ENCODE results near the gene PTPRE. TPM values are rescaled to one million over a fixed set of nuclear protein-coding genes. Genes with fewer than 3 reads are reported as not detected.
"Not testable (repeated sequence)": the region's sequence is repeated elsewhere in the genome, so short reads cannot be mapped to it uniquely, and the experiment has no call there.

Gene PTPRE
- total RNA-seq, 1 experiment from 2014 or later = 11.6 TPM

DNA sequence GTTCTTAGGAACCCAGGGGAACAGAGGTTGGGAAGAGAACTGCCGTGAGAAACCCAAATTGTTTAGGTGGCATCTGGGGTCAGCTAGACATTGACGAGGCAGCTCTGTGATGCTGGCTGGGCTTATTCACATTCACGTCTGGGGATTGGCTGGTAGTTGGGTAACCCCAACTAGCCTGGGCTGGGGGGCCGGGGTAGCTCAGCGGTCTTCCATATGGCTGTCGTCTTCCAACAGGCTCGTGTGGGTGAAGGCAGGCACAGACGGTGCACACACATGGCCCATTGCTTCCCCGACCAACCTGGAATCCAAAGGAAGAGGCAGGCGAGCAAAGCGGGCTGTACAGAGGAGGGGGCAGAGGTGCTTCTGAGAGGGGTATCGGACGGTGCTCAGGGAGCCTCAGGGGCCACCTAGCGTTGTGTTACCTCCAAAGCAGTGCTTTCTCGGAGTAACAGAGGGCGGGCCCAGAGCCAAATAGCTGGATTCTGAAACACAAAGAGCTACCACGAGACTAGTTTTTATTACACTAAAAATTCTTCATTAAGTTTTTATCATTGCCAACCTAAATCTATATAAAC lies 184.8 kb downstream of the PTPRE start:
- ChIA-PET CTCF (no interaction called here), POLR2A (ENCODE audit: low non-redundant PET) (no interaction called here)
- Histone ChIP-seq H3K4me3 (ENCODE audit: low read depth, low read length, poor library complexity, severe bottlenecking) (no peak overlapping the region), H3K27ac (ENCODE audit: low read depth, low read length, poor library complexity, severe bottlenecking) (no peak overlapping the region), H3K4me1 (ENCODE audit: insufficient read depth, low read length, poor library complexity, severe bottlenecking) (peaks cover 2% of the 10 kb centered on the region), H3K27me3 (replicated peaks; ENCODE audit: insufficient read depth, low read depth, low read length, poor library complexity) (no peaks in the 10 kb centered on the region), H3K9me3 (ENCODE audit: low read depth, low read length, poor library complexity, severe bottlenecking) (no peaks in the 10 kb centered on the region), H3K36me3 (ENCODE audit: insufficient read depth, low read length, poor library complexity, severe bottlenecking) (peaks cover 7% of the 10 kb centered on the region)
- no peak for TF ChIP-seq EZH2 (IDR thresholded peaks at IDR 0.05; ENCODE audit: borderline replicate concordance, low read depth, low read length, poor library complexity, severe bottlenecking)
- TF ChIP-seq, protein P1, sequence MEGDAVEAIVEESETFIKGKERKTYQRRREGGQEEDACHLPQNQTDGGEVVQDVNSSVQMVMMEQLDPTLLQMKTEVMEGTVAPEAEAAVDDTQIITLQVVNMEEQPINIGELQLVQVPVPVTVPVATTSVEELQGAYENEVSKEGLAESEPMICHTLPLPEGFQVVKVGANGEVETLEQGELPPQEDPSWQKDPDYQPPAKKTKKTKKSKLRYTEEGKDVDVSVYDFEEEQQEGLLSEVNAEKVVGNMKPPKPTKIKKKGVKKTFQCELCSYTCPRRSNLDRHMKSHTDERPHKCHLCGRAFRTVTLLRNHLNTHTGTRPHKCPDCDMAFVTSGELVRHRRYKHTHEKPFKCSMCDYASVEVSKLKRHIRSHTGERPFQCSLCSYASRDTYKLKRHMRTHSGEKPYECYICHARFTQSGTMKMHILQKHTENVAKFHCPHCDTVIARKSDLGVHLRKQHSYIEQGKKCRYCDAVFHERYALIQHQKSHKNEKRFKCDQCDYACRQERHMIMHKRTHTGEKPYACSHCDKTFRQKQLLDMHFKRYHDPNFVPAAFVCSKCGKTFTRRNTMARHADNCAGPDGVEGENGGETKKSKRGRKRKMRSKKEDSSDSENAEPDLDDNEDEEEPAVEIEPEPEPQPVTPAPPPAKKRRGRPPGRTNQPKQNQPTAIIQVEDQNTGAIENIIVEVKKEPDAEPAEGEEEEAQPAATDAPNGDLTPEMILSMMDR (conservative IDR thresholded peaks at IDR 0.05; ENCODE audit: low read depth, low read length) = no peak
- intact Hi-C loops (cut with micrococcal nuclease; ENCODE audit: unreplicated experiment) = no loop called here
- BruUV-seq (replicated peaks) = no TSS peak
- DNase-seq (ENCODE audit: low spot score) = no peak

DNA sequence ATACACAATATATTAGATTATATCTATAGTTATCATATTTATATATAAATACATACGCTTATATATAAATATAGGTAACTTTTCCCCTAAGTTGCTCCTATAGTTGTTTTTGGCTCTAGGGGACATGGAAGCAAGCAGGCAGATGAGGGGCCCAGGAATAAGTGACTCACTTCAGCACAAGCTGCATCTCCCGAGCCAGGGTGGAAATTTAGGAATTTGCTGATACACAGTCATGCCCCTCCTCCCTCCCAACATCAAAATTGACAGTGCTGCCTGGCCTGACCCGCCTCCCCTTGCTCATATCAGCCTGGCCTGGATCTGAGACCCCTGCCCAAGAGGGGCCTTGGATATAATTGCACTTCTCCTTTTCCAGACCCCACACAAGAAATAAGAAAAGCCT lies 185.6 kb downstream of the PTPRE start:
- DNase-seq (ENCODE audit: low spot score) = no peak
- CTCF ChIA-PET = no interaction called here

DNA sequence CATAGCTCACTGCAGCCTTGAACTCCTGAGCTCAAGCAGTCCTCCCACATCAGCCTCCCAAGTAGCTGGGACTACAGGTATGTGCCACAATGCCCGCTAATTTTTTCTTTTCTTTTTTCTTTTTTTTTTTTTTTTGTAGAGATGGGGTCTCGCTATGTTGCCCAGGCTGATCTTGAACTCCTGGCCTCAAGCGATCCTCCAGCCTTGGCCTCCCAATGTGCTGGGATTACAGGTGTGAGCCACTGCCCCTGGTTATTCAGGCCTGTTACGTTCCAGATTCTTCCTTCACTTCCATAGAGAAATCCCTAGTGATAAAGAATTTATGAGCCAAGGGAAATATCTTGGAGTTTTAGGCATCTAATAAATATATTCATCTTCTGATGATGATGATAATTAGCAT lies 187.7 kb downstream of the PTPRE start:
- H3K4me3 ChIP-seq (ENCODE audit: low read depth, low read length, poor library complexity, severe bottlenecking); H3K27me3 ChIP-seq (replicated peaks; ENCODE audit: insufficient read depth, low read depth, low read length, poor library complexity); DNase-seq (ENCODE audit: low spot score); CTCF ChIA-PET; POLR2A ChIA-PET (ENCODE audit: low non-redundant PET); H3K4me1 ChIP-seq (ENCODE audit: insufficient read depth, low read length, poor library complexity, severe bottlenecking); H3K27ac ChIP-seq (ENCODE audit: low read depth, low read length, poor library complexity, severe bottlenecking); H3K9me3 ChIP-seq (ENCODE audit: low read depth, low read length, poor library complexity, severe bottlenecking); intact Hi-C loops (cut with micrococcal nuclease; ENCODE audit: unreplicated experiment); BruUV-seq (replicated peaks): not testable (repeated sequence)
- H3K36me3 ChIP-seq (ENCODE audit: insufficient read depth, low read length, poor library complexity, severe bottlenecking) = peaks cover 35% of the 10 kb centered on the region

More for the DNA sequence above, 185.6 kb downstream of the PTPRE start:
- peaks cover 14% of the 10 kb centered on the region for H3K36me3 ChIP-seq (ENCODE audit: insufficient read depth, low read length, poor library complexity, severe bottlenecking)
- H3K27me3 ChIP-seq (replicated peaks; ENCODE audit: insufficient read depth, low read depth, low read length, poor library complexity) = no peaks in the 10 kb centered on the region
- H3K27ac ChIP-seq (ENCODE audit: low read depth, low read length, poor library complexity, severe bottlenecking) = no peak overlapping the region
- no peaks in the 10 kb centered on the region for H3K9me3 ChIP-seq (ENCODE audit: low read depth, low read length, poor library complexity, severe bottlenecking)
- H3K4me1 ChIP-seq (ENCODE audit: insufficient read depth, low read length, poor library complexity, severe bottlenecking) = peaks cover 5% of the 10 kb centered on the region
- no TSS peak for BruUV-seq (replicated peaks)
- intact Hi-C loops (cut with micrococcal nuclease; ENCODE audit: unreplicated experiment) = no loop called here
- POLR2A ChIA-PET (ENCODE audit: low non-redundant PET) = no interaction called here
- TF ChIP-seq, protein P1 (conservative IDR thresholded peaks at IDR 0.05; ENCODE audit: low read depth, low read length) = no peak
- no peak for TF ChIP-seq EZH2 (IDR thresholded peaks at IDR 0.05; ENCODE audit: borderline replicate concordance, low read depth, low read length, poor library complexity, severe bottlenecking)
- no peak overlapping the region for H3K4me3 ChIP-seq (ENCODE audit: low read depth, low read length, poor library complexity, severe bottlenecking)

DNA sequence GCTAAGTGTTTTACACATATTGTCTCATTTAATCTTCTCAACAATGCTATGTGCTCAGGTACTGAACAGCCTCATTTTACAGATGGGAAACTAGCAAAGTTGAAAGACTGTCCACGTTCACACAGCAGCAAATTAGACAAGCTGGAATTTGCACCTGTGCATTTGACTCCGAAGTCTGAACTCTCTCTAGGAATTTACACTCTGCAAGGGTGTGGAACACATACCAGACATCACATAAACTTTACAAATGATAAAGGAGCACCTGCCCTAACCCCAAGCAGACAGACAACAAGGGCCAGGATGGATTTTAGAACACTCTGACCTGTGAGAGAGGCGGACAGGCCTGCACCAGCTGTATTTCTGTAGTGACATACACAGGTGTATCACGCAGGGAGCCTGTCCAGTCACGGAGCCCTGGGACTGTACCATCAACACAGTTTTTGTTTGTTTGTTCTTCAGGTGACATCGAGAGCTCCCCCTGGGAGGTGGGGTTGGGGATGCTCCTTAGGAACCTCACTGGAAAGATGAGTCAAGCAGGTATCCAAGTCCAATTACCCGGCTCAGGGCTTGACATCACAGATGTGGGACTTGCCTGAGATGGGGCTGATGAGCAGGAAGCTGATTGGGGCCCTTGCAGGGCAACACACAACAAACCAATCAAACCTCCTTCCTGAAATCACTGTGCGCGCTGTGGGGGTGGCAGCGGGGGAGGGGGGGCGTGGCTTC lies 188.3 kb downstream of the PTPRE start:
- ChIA-PET CTCF (no interaction called here), POLR2A (ENCODE audit: low non-redundant PET) (no interaction called here)
- Histone ChIP-seq H3K27me3 (replicated peaks; ENCODE audit: insufficient read depth, low read depth, low read length, poor library complexity) (no peaks in the 10 kb centered on the region), H3K4me3 (ENCODE audit: low read depth, low read length, poor library complexity, severe bottlenecking) (no peak overlapping the region), H3K27ac (ENCODE audit: low read depth, low read length, poor library complexity, severe bottlenecking) (peak overlapping the region; percentile 37), H3K4me1 (ENCODE audit: insufficient read depth, low read length, poor library complexity, severe bottlenecking) (peaks cover 5% of the 10 kb centered on the region), H3K9me3 (ENCODE audit: low read depth, low read length, poor library complexity, severe bottlenecking) (no peaks in the 10 kb centered on the region), H3K36me3 (ENCODE audit: insufficient read depth, low read length, poor library complexity, severe bottlenecking) (peaks cover 41% of the 10 kb centered on the region)
- BruUV-seq (replicated peaks) = no TSS peak
- TF ChIP-seq, protein P1 (conservative IDR thresholded peaks at IDR 0.05; ENCODE audit: low read depth, low read length) = no peak
- TF ChIP-seq EZH2 (IDR thresholded peaks at IDR 0.05; ENCODE audit: borderline replicate concordance, low read depth, low read length, poor library complexity, severe bottlenecking) = no peak
- DNase-seq (ENCODE audit: low spot score) = peak; percentile 49
- intact Hi-C loops (cut with micrococcal nuclease; ENCODE audit: unreplicated experiment) = no loop called here

Measured in A673 (cell line).